Type B pancreatic cell (in vitro differentiated cells): ENCODE results near the gene BBS5. TPM values are rescaled to one million over a fixed set of nuclear protein-coding genes. Genes with fewer than 3 reads are reported as not detected.

ENCODE experiments used
- DNase-seq: peaks from one replicate; pipeline ENCODE4 v3.0.0; 2021; ENCODE audit warnings: mixed read lengths; ENCODE audit not compliant: unreplicated experiment; ENCODE audit errors: extremely low spot score
- H3K27ac Mint-ChIP-seq: 2 replicates; pipeline ENCODE4 v1.8.0; 2021; ENCODE audit warnings: mild to moderate bottlenecking, mixed read lengths
- H3K27me3 Mint-ChIP-seq: 2 replicates; pipeline ENCODE4 v1.8.0; 2021; ENCODE audit warnings: mixed read lengths
- H3K36me3 Mint-ChIP-seq: 2 replicates; pipeline ENCODE4 v1.8.0; 2021; ENCODE audit warnings: mixed read lengths
- H3K4me1 Mint-ChIP-seq: one replicate; pipeline ENCODE4 v1.8.0; 2021; ENCODE audit warnings: mixed read lengths; ENCODE audit not compliant: unreplicated experiment
- H3K4me3 Mint-ChIP-seq: 2 replicates; pipeline ENCODE4 v1.8.0; 2021; ENCODE audit warnings: mild to moderate bottlenecking, mixed read lengths
- H3K9me3 Mint-ChIP-seq: 2 replicates; pipeline ENCODE4 v1.8.0; 2021; ENCODE audit warnings: mixed read lengths
- total RNA-seq: library from RNA; stranded (reverse); gene quantifications from 2 replicates; pipeline ENCODE4 v1.2.1, GENCODE V29; 2021; ENCODE audit warnings: low replicate concordance
- TF ChIP-seq, protein P1 (sequence below): fragments of 200-600 bp; sonication (generic); conservative IDR thresholded peaks from 2 replicates; pipeline ENCODE4 v1.5.0; 2021; ENCODE audit warnings: antibody characterized with exemption, mild to moderate bottlenecking

The BBS5 gene
- total RNA-seq, 1 donor from 2014 or later = 11.2 TPM

DNA sequence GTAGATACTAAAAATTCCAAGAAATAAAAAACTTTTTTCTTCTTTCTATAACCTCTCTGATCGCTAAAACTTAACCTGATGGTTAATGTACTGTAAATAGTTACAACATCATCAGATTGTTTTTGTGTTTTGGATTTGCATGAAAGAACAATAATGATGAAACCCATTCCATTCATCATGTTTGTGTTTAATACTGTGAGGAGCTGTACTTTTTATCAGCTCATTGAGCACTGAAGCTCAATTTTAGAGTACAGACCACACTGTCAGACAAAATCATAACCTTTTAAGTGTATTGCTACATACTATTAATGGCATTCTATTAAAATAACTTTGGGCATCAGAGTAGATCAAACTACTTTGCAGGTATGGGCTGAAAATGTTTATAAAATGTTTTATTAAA lies 14.8 kb upstream of the BBS5 start:
- Mint-ChIP-seq H3K4me1 (no peaks in the 10 kb centered on the region), H3K4me3 (no peak overlapping the region), H3K9me3 (no peaks in the 10 kb centered on the region), H3K27ac (no peak overlapping the region), H3K36me3 (no peaks in the 10 kb centered on the region), H3K27me3 (no peaks in the 10 kb centered on the region)
- TF ChIP-seq, protein P1, sequence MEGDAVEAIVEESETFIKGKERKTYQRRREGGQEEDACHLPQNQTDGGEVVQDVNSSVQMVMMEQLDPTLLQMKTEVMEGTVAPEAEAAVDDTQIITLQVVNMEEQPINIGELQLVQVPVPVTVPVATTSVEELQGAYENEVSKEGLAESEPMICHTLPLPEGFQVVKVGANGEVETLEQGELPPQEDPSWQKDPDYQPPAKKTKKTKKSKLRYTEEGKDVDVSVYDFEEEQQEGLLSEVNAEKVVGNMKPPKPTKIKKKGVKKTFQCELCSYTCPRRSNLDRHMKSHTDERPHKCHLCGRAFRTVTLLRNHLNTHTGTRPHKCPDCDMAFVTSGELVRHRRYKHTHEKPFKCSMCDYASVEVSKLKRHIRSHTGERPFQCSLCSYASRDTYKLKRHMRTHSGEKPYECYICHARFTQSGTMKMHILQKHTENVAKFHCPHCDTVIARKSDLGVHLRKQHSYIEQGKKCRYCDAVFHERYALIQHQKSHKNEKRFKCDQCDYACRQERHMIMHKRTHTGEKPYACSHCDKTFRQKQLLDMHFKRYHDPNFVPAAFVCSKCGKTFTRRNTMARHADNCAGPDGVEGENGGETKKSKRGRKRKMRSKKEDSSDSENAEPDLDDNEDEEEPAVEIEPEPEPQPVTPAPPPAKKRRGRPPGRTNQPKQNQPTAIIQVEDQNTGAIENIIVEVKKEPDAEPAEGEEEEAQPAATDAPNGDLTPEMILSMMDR = no peak
- no peak for DNase-seq

DNA sequence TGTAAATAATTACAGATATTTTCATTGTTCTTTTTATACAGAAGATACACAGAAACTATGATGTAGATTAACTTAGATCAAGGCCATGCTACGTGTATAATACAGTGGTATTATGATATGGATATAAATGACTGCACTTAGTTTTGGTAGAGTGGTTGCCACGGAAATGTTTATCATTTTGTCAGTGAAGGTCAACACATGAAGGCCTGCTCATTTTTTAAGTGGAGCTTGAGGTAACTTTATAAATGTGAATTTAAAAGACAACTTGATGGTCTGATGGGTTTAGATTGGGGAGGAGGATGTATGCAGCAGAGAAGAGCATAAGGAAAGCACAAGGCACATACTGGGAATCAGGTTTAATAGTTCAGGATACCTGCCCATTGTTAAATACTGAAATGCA lies 14.4 kb upstream of the BBS5 start:
- no peak overlapping the region for H3K4me3 Mint-ChIP-seq
- no peaks in the 10 kb centered on the region for H3K4me1 Mint-ChIP-seq
- no peak overlapping the region for H3K27ac Mint-ChIP-seq
- no peaks in the 10 kb centered on the region for H3K36me3 Mint-ChIP-seq
- TF ChIP-seq, protein P1 = no peak
- H3K27me3 Mint-ChIP-seq = no peaks in the 10 kb centered on the region
- DNase-seq = no peak
- H3K9me3 Mint-ChIP-seq = no peaks in the 10 kb centered on the region

DNA sequence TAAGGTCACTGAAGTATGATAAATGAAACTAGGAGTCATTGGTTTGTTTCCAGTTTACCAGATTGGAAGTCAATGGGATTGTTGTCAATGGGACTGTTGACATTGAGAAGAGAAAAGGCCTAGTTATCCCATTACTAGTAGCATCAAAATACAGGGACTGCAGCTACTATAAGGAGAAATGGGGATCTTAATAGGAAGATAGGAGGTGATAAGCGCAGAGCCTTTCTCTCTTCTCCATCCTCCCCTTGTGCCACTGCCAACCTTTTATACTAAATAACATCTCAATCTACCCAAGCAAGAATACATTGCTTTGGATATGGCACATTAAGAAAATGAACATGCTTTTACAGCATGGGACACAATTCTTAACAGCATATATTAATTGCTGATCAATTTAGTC lies 10.5 kb upstream of the BBS5 start:
- Mint-ChIP-seq H3K9me3 (no peaks in the 10 kb centered on the region), H3K27ac (no peak overlapping the region), H3K36me3 (no peaks in the 10 kb centered on the region), H3K4me1 (no peaks in the 10 kb centered on the region), H3K4me3 (no peak overlapping the region), H3K27me3 (no peaks in the 10 kb centered on the region)
- DNase-seq = no peak
- TF ChIP-seq, protein P1 = no peak

DNA sequence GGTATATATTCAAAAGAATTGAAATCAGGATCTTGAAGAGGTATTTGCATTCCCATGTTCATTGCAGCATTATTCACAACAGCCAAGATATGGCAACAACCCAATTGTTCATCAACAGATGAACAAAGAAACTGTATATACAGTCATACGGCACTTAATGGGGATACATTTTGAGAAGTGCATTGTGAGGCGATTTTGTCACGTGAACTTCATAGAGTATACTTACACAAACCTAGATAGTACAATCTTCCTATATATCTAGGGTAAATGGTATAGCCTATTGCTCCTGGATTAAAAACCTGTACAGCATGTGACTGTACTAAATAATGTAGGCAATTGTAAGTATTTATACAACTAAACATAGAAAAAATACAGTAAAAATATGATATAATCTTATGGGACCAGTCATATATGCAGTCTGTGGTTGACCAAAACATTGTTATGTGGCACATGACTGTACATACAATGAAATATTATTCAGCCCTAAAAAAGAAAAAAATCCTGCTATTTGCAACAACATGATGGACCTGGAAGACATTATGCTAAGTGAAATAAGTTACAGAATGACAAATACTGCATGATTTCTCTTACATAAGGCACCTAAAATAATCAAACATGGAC lies 9.2 kb upstream of the BBS5 start:
- Mint-ChIP-seq H3K36me3 (no peaks in the 10 kb centered on the region), H3K4me3 (no peak overlapping the region), H3K27me3 (no peaks in the 10 kb centered on the region), H3K4me1 (no peaks in the 10 kb centered on the region), H3K27ac (no peak overlapping the region), H3K9me3 (no peaks in the 10 kb centered on the region)
- TF ChIP-seq, protein P1 = no peak
- DNase-seq = no peak

DNA sequence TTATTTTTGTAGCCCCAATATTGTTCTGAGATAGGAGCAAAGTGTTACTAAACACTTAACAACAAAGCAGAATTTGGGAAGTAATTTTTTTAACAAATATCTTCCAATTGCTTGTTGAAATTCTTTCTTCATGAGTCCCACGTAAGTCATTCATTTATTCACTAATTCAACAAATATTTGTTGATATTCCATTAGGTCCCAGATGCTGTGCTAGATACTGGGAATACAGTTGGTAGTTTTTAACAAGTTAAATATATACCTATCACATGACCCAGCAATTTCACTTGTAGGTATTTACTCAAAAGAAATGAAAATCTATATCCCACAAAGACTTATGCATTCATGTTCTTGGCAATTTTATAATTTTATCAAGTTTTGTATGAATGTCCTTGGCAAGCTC lies 7.0 kb upstream of the BBS5 start:
- Mint-ChIP-seq H3K36me3 (no peaks in the 10 kb centered on the region), H3K27ac (no peak overlapping the region), H3K4me3 (no peak overlapping the region), H3K9me3 (no peaks in the 10 kb centered on the region), H3K27me3 (no peaks in the 10 kb centered on the region), H3K4me1 (no peaks in the 10 kb centered on the region)
- no peak for DNase-seq
- TF ChIP-seq, protein P1 = no peak

DNA sequence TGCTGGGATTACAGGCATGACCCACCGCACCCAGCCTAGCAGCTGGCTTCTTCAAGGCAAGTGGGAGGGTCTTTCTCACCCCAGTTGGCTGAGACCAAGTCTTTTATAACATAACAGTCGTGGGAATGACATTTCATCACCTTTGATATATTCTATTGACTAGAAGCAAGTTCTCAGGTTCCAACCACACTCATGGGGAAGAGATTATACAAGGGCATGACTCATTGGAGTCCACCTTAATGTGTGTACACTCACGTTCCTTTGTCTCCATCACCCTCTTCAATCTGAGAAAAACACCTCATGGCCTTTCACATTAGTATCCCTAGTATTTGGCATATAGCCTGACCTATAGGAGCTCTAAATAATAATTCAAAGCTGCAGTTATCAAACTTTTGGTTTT lies 2.8 kb upstream of the BBS5 start:
- Mint-ChIP-seq H3K4me1 (peaks cover 13% of the 10 kb centered on the region), H3K36me3 (no peaks in the 10 kb centered on the region), H3K4me3 (no peak overlapping the region), H3K27ac (no peak overlapping the region), H3K9me3 (no peaks in the 10 kb centered on the region), H3K27me3 (no peaks in the 10 kb centered on the region)
- DNase-seq = no peak
- TF ChIP-seq, protein P1 = no peak
